ENCODE data around the gene SCGB3A2. TPM values are rescaled to one million over a fixed set of nuclear protein-coding genes. Genes with fewer than 3 reads are reported as not detected.

SCGB3A2 gene
- total and polyA plus RNA-seq, 10 donors: 0.67 TPM; not detected in 9

GRCh38 chr5:147930769-147931168, 52.3 kb downstream of the SCGB3A2 start:
- no peak for TF ChIP-seq POLR2A (IDR thresholded peaks at IDR 0.05)
- no peak for TF ChIP-seq CTCF (IDR thresholded peaks at IDR 0.05 in 8 of 11, conservative IDR thresholded peaks at IDR 0.05 in 3 of 11)
- no peak for TF ChIP-seq POLR2AphosphoS5 (IDR thresholded peaks at IDR 0.05)
- H3K27me3 ChIP-seq (replicated peaks in 1 of 7): peaks cover 0 to 4% (median 0%) of the 10 kb centered on the region in 7 donors
- intact Hi-C loops (cut with DNase I; ENCODE audit: low total_unique reads): no loop called here
- 40 to 59% (median 54%) methylated on average over 2 of the region's 2 CpGs for WGBS, 5 donors
- H3K9me3 ChIP-seq: no peaks in the 10 kb centered on the region
- H3K4me1 ChIP-seq: no peaks in the 10 kb centered on the region
- H3K27ac ChIP-seq: no peak overlapping the region
- no peak for DNase-seq
- no peaks in the 10 kb centered on the region for H3K36me3 ChIP-seq
- no peak overlapping the region for H3K4me3 ChIP-seq

Other genes starting within 250 kb of the SCGB3A2 start
- 1 to 10 TPM in 6 of 7 donors, under 1 TPM in 1; 0.59 to 2.4 (median 1.7) TPM for gene JAKMIP2, start 96.0 kb upstream of the SCGB3A2 start, total RNA-seq
- gene JAKMIP2, start 96.0 kb upstream of the SCGB3A2 start, polyA plus RNA-seq: under 1 TPM; 0.09 to 0.49 (median 0.19) TPM
- 1 to 10 TPM in 2 of 7 donors, not detected in 5; 1.9 to 7.1 TPM for gene SPINK1, start 47.0 kb upstream of the SCGB3A2 start, total RNA-seq
- gene SPINK1, start 47.0 kb upstream of the SCGB3A2 start, polyA plus RNA-seq: under 1 TPM; 0.38 to 0.99 (median 0.65) TPM
- not detected for gene C5orf46, start 27.8 kb downstream of the SCGB3A2 start, total RNA-seq
- gene C5orf46, start 27.8 kb downstream of the SCGB3A2 start, polyA plus RNA-seq: not detected
- under 1 TPM in 2 of 7 donors, not detected in 5; 0.21 to 0.32 TPM for gene SPINK5, start 185.3 kb downstream of the SCGB3A2 start, total RNA-seq
- gene SPINK5, start 185.3 kb downstream of the SCGB3A2 start, polyA plus RNA-seq: under 1 TPM; 0.11 to 0.51 (median 0.26) TPM